NCI-H2196 (cell line): ENCODE data around the gene PRTN3.
"Not testable (repeated sequence)": the region's sequence is repeated elsewhere in the genome, so short reads cannot be mapped to it uniquely, and the experiment has no call there.

Experiments
- DNase-seq: peaks from one replicate; lab custom pipeline; 2025; ENCODE audit not compliant: unreplicated experiment; lab: John Stamatoyannopoulos, UW

Gene PRTN3

GRCh38 chr19:814152-815078 is 26.4 kb upstream of the PRTN3 start:
- DNase-seq, result no peak

DNA sequence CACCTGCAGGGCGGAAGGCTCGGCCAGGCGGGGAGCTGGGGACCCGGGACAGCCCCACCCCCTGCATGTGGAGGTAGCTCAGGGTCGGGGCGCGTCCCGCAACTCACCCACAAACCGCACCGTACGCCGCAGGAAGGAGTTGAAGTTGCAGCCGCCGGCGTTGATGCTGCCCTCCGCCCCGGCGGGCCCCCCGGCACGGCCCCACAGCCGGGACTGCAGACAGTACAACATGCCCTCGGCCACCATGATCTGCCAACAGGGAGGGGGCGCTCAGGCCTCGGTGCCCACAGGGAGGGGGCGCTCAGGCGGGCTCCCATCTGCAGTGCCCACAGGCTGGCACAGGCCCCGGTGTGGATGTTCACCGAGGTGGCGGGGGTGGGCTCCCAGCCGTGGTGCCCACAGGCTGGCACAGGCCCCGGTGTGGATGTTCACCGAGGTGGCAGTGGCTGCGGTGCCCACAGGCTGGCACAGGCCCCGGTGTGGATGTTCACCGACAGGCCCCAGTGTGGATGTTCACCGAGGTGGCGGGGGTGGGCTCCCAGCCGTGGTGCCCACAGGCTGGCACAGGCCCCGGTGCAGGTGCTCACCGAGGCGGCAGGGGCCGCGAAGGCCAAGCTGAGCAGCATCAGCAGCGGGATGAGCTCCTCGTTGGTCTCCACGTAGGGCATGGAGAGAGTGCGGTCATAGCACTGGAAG is 25.6 kb upstream of the PRTN3 start:
- no peak for DNase-seq

GRCh38 chr19:815775-816499 is 24.9 kb upstream of the PRTN3 start:
- no peak for DNase-seq

GRCh38 chr19:816500-816857 is 24.3 kb upstream of the PRTN3 start:
- no peak for DNase-seq

DNA sequence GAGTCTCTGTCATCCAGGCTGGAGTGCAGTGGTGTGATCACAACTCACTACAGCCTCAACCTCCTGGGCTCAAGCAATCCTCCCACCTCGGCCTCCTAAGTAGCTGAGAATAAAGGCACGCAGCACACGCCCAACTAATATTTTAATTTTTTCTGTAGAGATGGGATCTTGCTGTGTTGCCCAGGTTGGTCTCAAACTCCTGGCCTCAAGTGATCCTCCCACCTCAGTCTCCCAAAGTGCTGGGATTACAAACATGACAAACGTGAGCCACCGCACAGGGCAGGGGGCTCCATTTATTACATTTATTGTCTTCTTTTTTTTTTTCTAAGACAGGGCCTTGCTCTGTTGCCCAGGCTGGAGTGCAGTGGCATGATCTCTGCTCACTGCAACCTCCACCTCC is 20.6 kb upstream of the PRTN3 start:
- DNase-seq, result not testable (repeated sequence)

DNA sequence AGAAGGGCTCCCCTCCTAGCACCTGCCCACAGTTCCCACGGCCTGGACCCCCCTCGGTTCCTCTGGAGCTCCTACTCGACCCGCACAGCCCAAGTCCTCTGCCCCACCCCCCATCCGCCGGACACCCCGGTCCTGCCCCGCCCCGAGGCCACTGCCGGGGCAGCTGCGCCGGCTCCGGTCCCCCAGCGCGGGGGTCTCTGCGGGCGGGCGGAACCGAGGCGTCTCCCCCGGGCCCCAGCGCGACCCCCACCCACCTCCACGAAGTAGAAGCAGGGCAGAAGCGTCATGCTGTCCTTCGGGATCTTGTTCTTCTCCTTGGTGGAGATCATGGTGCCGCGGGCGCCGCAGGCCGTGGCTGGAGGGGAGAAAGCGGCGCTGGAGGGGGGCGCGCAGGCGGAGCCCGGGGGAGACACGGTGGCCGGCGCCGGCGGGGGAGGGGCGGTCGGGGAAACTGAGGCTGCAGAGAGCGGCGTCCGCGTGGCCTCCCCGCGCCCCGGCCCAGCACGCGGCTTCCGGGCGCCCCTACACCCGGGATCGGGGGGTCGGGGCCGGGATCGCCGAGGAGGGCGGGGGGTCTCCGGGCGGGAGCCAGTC is 19.5 kb upstream of the PRTN3 start:
- DNase-seq, result no peak

DNA sequence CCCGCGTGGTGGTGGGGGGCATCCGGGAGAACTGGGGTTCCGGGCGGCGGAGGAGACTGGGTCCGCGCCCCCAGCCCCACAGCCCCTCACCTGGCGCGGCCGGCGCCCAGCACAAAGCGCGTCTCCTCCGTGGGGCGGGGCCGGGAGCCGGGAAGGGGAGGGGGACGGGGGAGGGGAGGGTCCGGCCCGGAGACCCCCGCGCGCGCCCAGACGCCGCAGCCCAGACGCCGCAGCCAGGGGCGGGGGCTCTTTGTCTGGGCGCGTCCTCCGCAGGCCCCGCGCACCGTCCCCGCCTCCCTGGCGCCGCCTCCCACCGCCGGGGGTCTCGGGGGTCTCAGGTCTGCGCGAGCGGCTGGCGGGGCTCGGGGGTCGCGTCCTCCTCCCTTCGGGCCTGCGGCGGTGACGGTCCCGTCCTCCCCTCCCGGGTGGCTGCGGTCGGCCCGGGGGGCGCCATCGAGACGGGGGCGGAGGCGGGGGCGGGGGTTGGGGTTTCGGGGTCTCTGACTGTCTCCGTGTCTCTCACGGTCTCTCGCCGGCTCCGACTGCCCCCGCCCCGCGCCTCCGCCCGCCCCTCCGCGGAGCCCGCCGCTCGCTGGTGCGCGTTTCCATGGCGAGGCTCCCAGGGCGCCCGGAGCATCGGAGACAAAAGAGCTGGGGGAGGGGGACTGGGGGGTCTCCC is 18.8 kb upstream of the PRTN3 start, which contains the start of gene PLPPR3:
Gene PLPPR3, minus strand, starts transcription at position 131 of the 679 bp plus-strand sequence. CDS start 396 bp downstream, outside the sequence.
- DNase-seq, result no peak

- DNase-seq, result no peak
Measured at GRCh38 chr19:823565-824121, 17.2 kb upstream of the PRTN3 start.

GRCh38 chr19:824885-825284 is 15.9 kb upstream of the PRTN3 start:
- DNase-seq, result no peak

DNA sequence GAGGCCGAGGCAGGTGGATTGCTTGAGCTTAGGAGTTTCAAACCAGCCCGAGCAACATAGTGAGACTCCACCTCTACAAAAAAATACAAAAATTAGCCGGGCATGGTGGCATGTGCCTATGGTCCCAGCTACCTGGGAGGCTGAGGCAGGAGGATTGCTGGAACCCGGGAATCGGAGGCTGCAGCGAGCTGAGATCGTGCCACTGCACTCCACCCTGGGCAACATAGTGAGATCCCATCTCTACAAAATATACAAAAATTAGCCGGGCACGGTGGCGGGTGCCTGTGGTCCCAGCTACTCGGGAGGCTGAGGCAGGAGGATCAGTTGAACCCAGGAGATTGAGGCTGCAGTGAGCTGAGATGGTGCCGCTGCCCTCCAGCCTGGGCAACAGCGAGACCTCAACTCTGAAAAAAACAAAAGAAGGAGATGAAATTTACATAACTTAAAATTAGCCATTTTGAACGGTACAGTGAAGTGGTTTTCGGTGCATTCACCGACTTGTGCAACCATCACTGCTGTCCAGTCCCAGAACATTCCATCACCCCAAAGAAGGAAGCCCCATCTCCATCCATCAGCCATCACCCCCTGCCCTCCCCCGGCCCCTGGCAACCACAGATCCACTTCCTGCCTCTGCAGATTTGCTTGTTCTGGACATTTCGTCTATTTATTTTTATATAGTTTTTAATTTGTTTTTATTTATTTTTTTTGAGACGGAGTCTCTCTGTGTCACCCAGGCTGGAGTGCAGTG is 14.7 kb upstream of the PRTN3 start:
- no peak for DNase-seq

- no peak for DNase-seq
Measured at GRCh38 chr19:827314-827709, 13.5 kb upstream of the PRTN3 start.

- DNase-seq, result no peak
Measured at GRCh38 chr19:827710-828321, 13.0 kb upstream of the PRTN3 start, which contains the start of gene AZU1. Gene AZU1, plus strand, starts transcription at chr19:827837. Its CDS starts 10 bp downstream, at chr19:827847.

- DNase-seq, result no peak
Measured at GRCh38 chr19:829129-829758, 11.6 kb upstream of the PRTN3 start.

GRCh38 chr19:831407-832369 is 9.1 kb upstream of the PRTN3 start:
- DNase-seq, result no peak

- DNase-seq, result no peak
Measured at GRCh38 chr19:834216-834615, 6.6 kb upstream of the PRTN3 start.

DNA sequence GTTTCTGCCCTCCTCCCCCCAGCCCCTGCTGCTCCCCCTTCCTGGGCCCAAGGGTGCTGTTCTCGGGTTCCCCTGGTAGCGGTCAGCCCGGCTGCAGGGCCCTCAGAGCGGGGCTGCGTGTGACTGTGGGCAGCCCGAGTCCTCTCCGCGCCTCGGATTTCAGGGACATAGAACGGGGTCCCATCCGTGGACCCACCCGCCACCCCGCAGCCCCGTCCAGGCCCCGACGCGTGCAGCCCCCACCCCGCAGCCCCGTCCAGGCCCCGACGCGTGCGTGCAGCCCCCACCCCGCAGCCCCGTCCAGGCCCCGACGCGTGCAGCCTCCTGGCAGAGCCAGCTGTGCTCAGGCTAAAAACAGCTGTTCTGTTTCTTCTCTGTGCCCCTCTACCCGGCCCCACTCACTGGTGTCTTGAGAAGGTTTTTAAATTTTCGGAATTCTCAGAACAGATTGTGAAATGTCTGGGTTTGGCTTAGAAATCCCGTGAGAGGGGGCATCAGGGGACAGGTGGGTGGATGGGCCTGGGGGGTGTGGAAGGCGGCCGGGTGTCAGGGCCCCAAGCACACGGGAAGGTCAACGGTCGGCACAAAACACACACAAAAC is 5.5 kb upstream of the PRTN3 start:
- DNase-seq, result no peak

GRCh38 chr19:842802-843179 is 2.0 kb downstream of the PRTN3 start:
- not testable (repeated sequence) for DNase-seq
